Trophoblast cell (in vitro differentiated cells and primary cell): ENCODE results near the gene SP9.

Source experiments
- DNase-seq, 2 donors: peaks; one replicate each; pipeline ENCODE4 v3.0.0-alpha.2; 2016
- H2AFZ ChIP-seq: 2 replicates; pipeline ENCODE4 v1.6.1; 2013; ENCODE audit warnings: low read length, moderate library complexity, mild to moderate bottlenecking; ENCODE audit not compliant: insufficient read depth, poor library complexity
- H2AK5ac ChIP-seq: 2 replicates; pipeline ENCODE4 v1.6.1; 2013; ENCODE audit warnings: mild to moderate bottlenecking, low read length
- H2BK120ac ChIP-seq: 2 replicates; pipeline ENCODE4 v1.6.1; 2013; ENCODE audit warnings: low read length, mild to moderate bottlenecking, moderate library complexity; ENCODE audit not compliant: insufficient read depth, poor library complexity
- H2BK12ac ChIP-seq: 2 replicates; pipeline ENCODE4 v1.6.1; 2013; ENCODE audit warnings: mild to moderate bottlenecking, low read length, moderate library complexity
- H2BK5ac ChIP-seq: 2 replicates; pipeline ENCODE4 v1.6.1; 2013; ENCODE audit warnings: low read length, low read depth, moderate library complexity, mild to moderate bottlenecking; ENCODE audit not compliant: poor library complexity
- H3K14ac ChIP-seq: 2 replicates; pipeline ENCODE4 v1.6.1; 2013; ENCODE audit warnings: mild to moderate bottlenecking, low read length
- H3K18ac ChIP-seq: 2 replicates; pipeline ENCODE4 v1.6.1; 2013; ENCODE audit warnings: mild to moderate bottlenecking, low read length
- H3K23ac ChIP-seq: 2 replicates; pipeline ENCODE4 v1.6.1; 2013; ENCODE audit warnings: low read length
- H3K27ac ChIP-seq: 2 replicates; pipeline ENCODE4 v1.5.1; 2013; ENCODE audit warnings: low read depth, mild to moderate bottlenecking, inconsistent platforms, low read length, moderate library complexity
- H3K27me3 ChIP-seq: 2 replicates; pipeline ENCODE4 v1.6.1; 2013; ENCODE audit warnings: inconsistent platforms, mild to moderate bottlenecking, low read length, moderate library complexity; ENCODE audit not compliant: insufficient read depth
- H3K36me3 ChIP-seq, 2 experiments: 1 replicate in 1 of 2; 2 replicates in 1 of 2; pipeline ENCODE4 v1.6.1; 2013; ENCODE audit warnings: low read length in 2 of 2, mild to moderate bottlenecking in 2 of 2, moderate library complexity in 1 of 2; ENCODE audit not compliant: insufficient read depth in 2 of 2, control insufficient read depth in 1 of 2
- H3K4ac ChIP-seq: 2 replicates; pipeline ENCODE4 v1.6.1; 2013; ENCODE audit warnings: low read depth, mild to moderate bottlenecking, low read length, moderate library complexity
- H3K4me1 ChIP-seq, 2 experiments: 1 replicate in 1 of 2; 2 replicates in 1 of 2; pipeline ENCODE4 v1.6.1; 2013; ENCODE audit warnings: low read length in 2 of 2, mild to moderate bottlenecking in 2 of 2, moderate library complexity in 1 of 2; ENCODE audit not compliant: insufficient read depth in 2 of 2, control insufficient read depth in 1 of 2
- H3K4me2 ChIP-seq: 2 replicates; pipeline ENCODE4 v1.6.1; 2013; ENCODE audit warnings: inconsistent platforms, mild to moderate bottlenecking, low read length, moderate library complexity
- H3K4me3 ChIP-seq: 2 replicates; pipeline ENCODE4 v1.5.1; 2013; ENCODE audit warnings: mild to moderate bottlenecking, low read depth, low read length, inconsistent platforms
- H3K79me1 ChIP-seq: one replicate; pipeline ENCODE4 v1.6.1; 2013; ENCODE audit warnings: low read length
- H3K79me2 ChIP-seq: 2 replicates; pipeline ENCODE4 v1.6.1; 2013; ENCODE audit warnings: low read length, mild to moderate bottlenecking; ENCODE audit not compliant: control insufficient read depth, insufficient read depth, poor library complexity
- H3K9ac ChIP-seq: 2 replicates; pipeline ENCODE4 v1.6.1; 2013; ENCODE audit warnings: mild to moderate bottlenecking, low read length
- H3K9me3 ChIP-seq: 2 replicates; pipeline ENCODE4 v1.6.1; 2013; ENCODE audit warnings: low read depth, mild to moderate bottlenecking, control low read depth, inconsistent platforms, low read length; ENCODE audit not compliant: insufficient read depth
- H4K12ac ChIP-seq: 2 replicates; pipeline ENCODE4 v1.6.1; 2013; ENCODE audit warnings: low read depth, mild to moderate bottlenecking, low read length, moderate library complexity
- H4K8ac ChIP-seq: 2 replicates; pipeline ENCODE4 v1.6.1; 2013; ENCODE audit warnings: low read depth, mild to moderate bottlenecking, low read length, moderate library complexity
- H4K91ac ChIP-seq: one replicate; pipeline ENCODE4 v1.6.1; 2013; ENCODE audit warnings: low read depth, mild to moderate bottlenecking, low read length, moderate library complexity
- WGBS: extraction: QIAGEN DNeasy Blood & Tissue Kit; methylation state at CpG from one replicate; pipeline ENCODE4 v1.1.7; 2013; ENCODE audit warnings: missing lambda C conversion rate; ENCODE audit not compliant: insufficient read length, insufficient coverage; ENCODE audit errors: extremely low coverage; 5-methylcytosine and 5-hydroxymethylcytosine counted together

Gene SP9

GRCh38 chr2:174325373-174326160 lies 9.2 kb upstream of the SP9 start:
- no peaks in the 10 kb centered on the region for H3K9me3 ChIP-seq
- no peak overlapping the region for H2BK12ac ChIP-seq
- no peaks in the 10 kb centered on the region for H3K79me2 ChIP-seq
- DNase-seq = peak in 1 of 2 donors; percentile 32
- H3K4me3 ChIP-seq = peak overlapping the region; percentile 55
- H3K79me1 ChIP-seq = peaks cover 5% of the 10 kb centered on the region
- peak overlapping the region; percentile 84 for H3K4me2 ChIP-seq
- no CpG with 5 or more reads among the region's 30 CpGs for WGBS
- H3K18ac ChIP-seq = no peak overlapping the region
- no peak overlapping the region for H2AK5ac ChIP-seq
- no peak overlapping the region for H3K23ac ChIP-seq
- no peak overlapping the region for H3K4ac ChIP-seq
- peaks cover 12 to 18% of the 10 kb centered on the region in 2 experiments for H3K4me1 ChIP-seq
- H4K8ac ChIP-seq = no peak overlapping the region
- H3K9ac ChIP-seq = no peak overlapping the region
- no peak overlapping the region for H3K14ac ChIP-seq
- H2AFZ ChIP-seq = peak overlapping the region; percentile 30
- H3K36me3 ChIP-seq = no peaks in the 10 kb centered on the region
- no peak overlapping the region for H2BK120ac ChIP-seq
- H3K27ac ChIP-seq = no peak overlapping the region
- no peak overlapping the region for H4K12ac ChIP-seq
- H3K27me3 ChIP-seq = peaks cover 42% of the 10 kb centered on the region
- no peak overlapping the region for H2BK5ac ChIP-seq
- no peak overlapping the region for H4K91ac ChIP-seq

GRCh38 chr2:174326161-174327020 lies 8.4 kb upstream of the SP9 start:
- DNase-seq = peak; percentile 15 to 51

GRCh38 chr2:174327021-174327840 lies 7.5 kb upstream of the SP9 start:
- no peak overlapping the region for H2AK5ac ChIP-seq
- WGBS = no CpG with 5 or more reads among the region's 41 CpGs
- no peak overlapping the region for H2BK120ac ChIP-seq

More at GRCh38 chr2:174326161-174327020, 8.4 kb upstream of the SP9 start:
- no peak overlapping the region for H2BK12ac ChIP-seq
- no peaks in the 10 kb centered on the region for H3K36me3 ChIP-seq
- peak overlapping the region; percentile 55 for H3K4me3 ChIP-seq
- no peak overlapping the region for H3K18ac ChIP-seq
- no peak overlapping the region for H3K27ac ChIP-seq
- no peak overlapping the region for H2AK5ac ChIP-seq
- H2AFZ ChIP-seq = peak overlapping the region; percentile 30
- H3K4ac ChIP-seq = no peak overlapping the region
- H3K9ac ChIP-seq = no peak overlapping the region
- no peak overlapping the region for H4K12ac ChIP-seq
- peak overlapping the region; percentile 4 for H4K8ac ChIP-seq
- no peak overlapping the region for H2BK120ac ChIP-seq
- H3K9me3 ChIP-seq = no peaks in the 10 kb centered on the region
- H3K79me1 ChIP-seq = peaks cover 5% of the 10 kb centered on the region
- no peak overlapping the region for H2BK5ac ChIP-seq
- no peak overlapping the region for H3K23ac ChIP-seq
- no CpG with 5 or more reads among the region's 63 CpGs for WGBS
- no peak overlapping the region for H4K91ac ChIP-seq
- H3K4me1 ChIP-seq = peaks cover 12 to 18% of the 10 kb centered on the region in 2 experiments
- H3K4me2 ChIP-seq = peak overlapping the region; percentile 84
- H3K27me3 ChIP-seq = peaks cover 50% of the 10 kb centered on the region
- H3K14ac ChIP-seq = no peak overlapping the region
- H3K79me2 ChIP-seq = no peaks in the 10 kb centered on the region

GRCh38 chr2:174327841-174328113 lies 7.0 kb upstream of the SP9 start:
- no peak overlapping the region for H4K12ac ChIP-seq
- no peak overlapping the region for H3K27ac ChIP-seq
- H3K79me1 ChIP-seq = peaks cover 5% of the 10 kb centered on the region
- H2BK5ac ChIP-seq = no peak overlapping the region
- H3K4me3 ChIP-seq = no peak overlapping the region
- no peak overlapping the region for H4K91ac ChIP-seq
- H2AFZ ChIP-seq = no peak overlapping the region
- H2AK5ac ChIP-seq = no peak overlapping the region
- WGBS = no CpG with 5 or more reads among the region's 6 CpGs
- H3K18ac ChIP-seq = no peak overlapping the region
- peaks cover 57% of the 10 kb centered on the region for H3K27me3 ChIP-seq
- no peaks in the 10 kb centered on the region for H3K9me3 ChIP-seq
- no peaks in the 10 kb centered on the region for H3K79me2 ChIP-seq
- DNase-seq = no peak
- no peak overlapping the region for H2BK12ac ChIP-seq
- H3K4ac ChIP-seq = no peak overlapping the region
- no peak overlapping the region for H4K8ac ChIP-seq
- H3K9ac ChIP-seq = no peak overlapping the region
- no peak overlapping the region for H3K23ac ChIP-seq
- H3K36me3 ChIP-seq = no peaks in the 10 kb centered on the region
- H3K14ac ChIP-seq = no peak overlapping the region
- H3K4me1 ChIP-seq = peaks cover 12 to 18% of the 10 kb centered on the region in 2 experiments
- H2BK120ac ChIP-seq = no peak overlapping the region
- H3K4me2 ChIP-seq = peak overlapping the region; percentile 38

More at GRCh38 chr2:174327021-174327840, 7.5 kb upstream of the SP9 start:
- Histone ChIP-seq H3K79me2 (no peaks in the 10 kb centered on the region), H4K8ac (no peak overlapping the region), H4K12ac (no peak overlapping the region), H4K91ac (no peak overlapping the region), H3K4ac (no peak overlapping the region), H3K4me2 (peak overlapping the region; percentile 84), H3K36me3 (no peaks in the 10 kb centered on the region), H3K79me1 (peaks cover 5% of the 10 kb centered on the region), H2BK12ac (no peak overlapping the region), H3K18ac (no peak overlapping the region), H3K4me3 (no peak overlapping the region), H3K23ac (no peak overlapping the region), H2BK5ac (no peak overlapping the region), H3K9ac (no peak overlapping the region), H3K14ac (no peak overlapping the region), H2AFZ (no peak overlapping the region), H3K27me3 (peaks cover 54% of the 10 kb centered on the region), H3K9me3 (no peaks in the 10 kb centered on the region), H3K27ac (no peak overlapping the region), H3K4me1 (peaks cover 12 to 18% of the 10 kb centered on the region in 2 experiments)
- DNase-seq = no peak
